Bronchial epithelial cell (primary cell): ENCODE measurements around the gene ABCE1. TPM values are rescaled to one million over a fixed set of nuclear protein-coding genes. Genes with fewer than 3 reads are reported as not detected.

Experiments
- DNase-seq: peaks from one replicate; pipeline ENCODE4 v3.0.0-alpha.2; 2010; ENCODE audit warnings: low read depth
- FAIRE-seq: peaks from 2 replicates; lab custom pipeline; 2011; peaks lifted over from hg19 to GRCh38; lab: Jason Lieb, UNC
- H3K27me3 ChIP-seq: 2 replicates; pipeline ENCODE4 v1.5.1; 2011; ENCODE audit warnings: low read length; ENCODE audit not compliant: control insufficient read depth, insufficient read depth
- H3K36me3 ChIP-seq: 2 replicates; pipeline ENCODE4 v1.5.1; 2011; ENCODE audit warnings: low read length; ENCODE audit not compliant: control insufficient read depth, insufficient read depth
- H3K4me3 ChIP-seq: 2 replicates; pipeline ENCODE4 v1.5.1; 2011; ENCODE audit warnings: mild to moderate bottlenecking, low read depth, low read length, control low read depth
- total RNA-seq: library from RNA; depleted of rRNA; stranded (reverse); fragments of >200 nt; gene quantifications from 2 replicates; pipeline ENCODE4 v1.2.1, GENCODE V29; 2014
- TF ChIP-seq, protein P1 (sequence below): IDR thresholded peaks from 2 replicates; pipeline ENCODE4 v1.5.1; 2011; ENCODE audit warnings: mild to moderate bottlenecking, moderate library complexity, low read length, control low read depth, inconsistent platforms; ENCODE audit not compliant: insufficient read depth, severe bottlenecking

The ABCE1 gene
- total RNA-seq, 1 donor from 2014 or later = 186 TPM

DNA sequence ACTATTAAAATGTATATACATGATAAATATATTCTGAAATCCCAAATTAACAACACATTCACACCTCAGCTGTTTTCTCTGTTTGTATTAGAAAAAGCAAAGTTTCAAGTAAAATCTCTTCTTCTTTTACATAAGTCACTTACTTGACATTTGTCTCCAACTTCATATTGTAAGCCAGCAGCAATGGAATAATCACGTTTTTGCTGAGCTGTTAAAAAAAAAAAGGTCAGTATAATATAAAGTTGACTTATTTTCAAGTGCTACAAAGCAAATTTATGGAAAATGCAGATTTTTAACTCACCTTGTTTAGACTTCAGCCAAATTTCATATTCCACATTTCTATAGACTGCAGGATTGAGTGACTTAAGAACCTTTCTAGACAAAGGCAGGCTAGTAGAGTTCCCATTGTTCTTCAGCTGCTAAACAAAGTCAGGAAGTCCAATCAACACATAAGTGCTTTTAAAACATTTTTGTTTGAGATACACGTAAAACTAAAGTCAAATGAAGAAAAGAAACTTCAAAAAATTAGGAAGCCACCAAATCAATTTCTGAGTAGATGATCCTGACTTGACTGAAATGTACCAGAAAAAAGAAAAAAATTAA, 57.3 kb downstream of the ABCE1 start:
- peaks cover 4% of the 10 kb centered on the region for H3K36me3 ChIP-seq
- FAIRE-seq = no peak

DNA sequence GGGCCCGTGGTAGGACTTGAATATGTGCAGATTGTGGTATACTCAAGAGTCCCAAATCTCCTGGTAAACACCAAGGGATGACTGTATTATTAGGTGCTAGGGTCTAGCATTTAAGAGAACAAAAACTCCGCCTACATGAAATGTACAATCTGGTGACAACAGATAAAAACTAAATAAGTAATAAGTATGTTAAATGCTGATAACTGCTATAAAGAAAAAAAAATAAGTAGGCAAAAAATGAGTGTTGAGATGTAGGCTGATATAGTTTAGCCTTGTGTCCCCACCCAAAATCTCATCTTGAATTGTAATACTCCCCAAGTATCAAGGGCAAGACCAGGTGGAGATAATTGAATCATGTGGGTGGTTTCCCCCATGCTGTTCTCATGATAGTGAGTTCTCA, 58.9 kb downstream of the ABCE1 start:
- no peak overlapping the region for H3K4me3 ChIP-seq
- DNase-seq (no peak), FAIRE-seq (no peak)
- peaks cover 9% of the 10 kb centered on the region for H3K36me3 ChIP-seq
- TF ChIP-seq, protein P1, sequence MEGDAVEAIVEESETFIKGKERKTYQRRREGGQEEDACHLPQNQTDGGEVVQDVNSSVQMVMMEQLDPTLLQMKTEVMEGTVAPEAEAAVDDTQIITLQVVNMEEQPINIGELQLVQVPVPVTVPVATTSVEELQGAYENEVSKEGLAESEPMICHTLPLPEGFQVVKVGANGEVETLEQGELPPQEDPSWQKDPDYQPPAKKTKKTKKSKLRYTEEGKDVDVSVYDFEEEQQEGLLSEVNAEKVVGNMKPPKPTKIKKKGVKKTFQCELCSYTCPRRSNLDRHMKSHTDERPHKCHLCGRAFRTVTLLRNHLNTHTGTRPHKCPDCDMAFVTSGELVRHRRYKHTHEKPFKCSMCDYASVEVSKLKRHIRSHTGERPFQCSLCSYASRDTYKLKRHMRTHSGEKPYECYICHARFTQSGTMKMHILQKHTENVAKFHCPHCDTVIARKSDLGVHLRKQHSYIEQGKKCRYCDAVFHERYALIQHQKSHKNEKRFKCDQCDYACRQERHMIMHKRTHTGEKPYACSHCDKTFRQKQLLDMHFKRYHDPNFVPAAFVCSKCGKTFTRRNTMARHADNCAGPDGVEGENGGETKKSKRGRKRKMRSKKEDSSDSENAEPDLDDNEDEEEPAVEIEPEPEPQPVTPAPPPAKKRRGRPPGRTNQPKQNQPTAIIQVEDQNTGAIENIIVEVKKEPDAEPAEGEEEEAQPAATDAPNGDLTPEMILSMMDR = no peak
- H3K27me3 ChIP-seq = no peaks in the 10 kb centered on the region

More for the DNA sequence above, 57.3 kb downstream of the ABCE1 start:
- no peaks in the 10 kb centered on the region for H3K27me3 ChIP-seq
- TF ChIP-seq, protein P1 = no peak
- no peak overlapping the region for H3K4me3 ChIP-seq
- no peak for DNase-seq

DNA sequence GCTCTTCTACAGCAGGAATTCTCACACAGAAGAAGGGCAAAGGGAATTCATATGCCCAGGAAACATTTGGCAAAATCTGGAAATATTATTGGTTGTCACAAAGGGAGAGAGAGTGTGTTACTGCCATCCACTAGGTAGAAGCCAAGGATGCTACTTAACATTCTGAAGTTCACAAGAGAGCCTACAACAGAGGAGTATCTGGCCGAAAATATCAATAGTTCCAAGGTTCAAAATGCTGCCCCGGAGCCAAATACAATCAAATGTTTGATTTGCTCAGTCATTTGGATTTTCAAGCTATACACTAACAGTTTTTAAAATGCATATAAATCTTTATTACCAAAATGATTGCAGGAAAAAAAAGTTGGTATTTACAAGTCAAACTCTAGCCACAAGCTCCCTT, 63.4 kb downstream of the ABCE1 start:
- Histone ChIP-seq H3K36me3 (peaks cover 7% of the 10 kb centered on the region), H3K4me3 (no peak overlapping the region), H3K27me3 (no peaks in the 10 kb centered on the region)
- DNase-seq = no peak
- TF ChIP-seq, protein P1 = no peak
- FAIRE-seq = no peak

DNA sequence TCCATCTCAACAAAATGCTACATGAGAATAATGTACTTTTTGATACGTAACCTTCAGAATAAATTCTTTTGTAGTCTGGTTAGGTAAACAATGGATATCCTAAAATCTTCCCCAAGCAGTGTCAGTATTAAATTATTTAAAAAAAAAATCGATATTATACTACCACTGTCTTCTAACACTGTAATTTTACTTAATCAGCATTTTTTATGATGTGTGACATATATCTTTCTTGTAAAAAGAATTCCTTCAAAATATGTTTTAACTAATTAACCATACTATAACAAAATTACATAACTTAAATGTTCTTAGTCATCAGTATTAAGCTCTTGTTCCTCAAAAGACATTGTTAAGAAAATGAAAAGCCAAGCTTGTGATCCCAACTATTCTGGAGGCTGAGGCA, 69.8 kb downstream of the ABCE1 start:
- DNase-seq (no peak), FAIRE-seq (no peak)
- peaks cover 8% of the 10 kb centered on the region for H3K36me3 ChIP-seq
- no peaks in the 10 kb centered on the region for H3K27me3 ChIP-seq
- TF ChIP-seq, protein P1 = no peak
- H3K4me3 ChIP-seq = no peak overlapping the region

DNA sequence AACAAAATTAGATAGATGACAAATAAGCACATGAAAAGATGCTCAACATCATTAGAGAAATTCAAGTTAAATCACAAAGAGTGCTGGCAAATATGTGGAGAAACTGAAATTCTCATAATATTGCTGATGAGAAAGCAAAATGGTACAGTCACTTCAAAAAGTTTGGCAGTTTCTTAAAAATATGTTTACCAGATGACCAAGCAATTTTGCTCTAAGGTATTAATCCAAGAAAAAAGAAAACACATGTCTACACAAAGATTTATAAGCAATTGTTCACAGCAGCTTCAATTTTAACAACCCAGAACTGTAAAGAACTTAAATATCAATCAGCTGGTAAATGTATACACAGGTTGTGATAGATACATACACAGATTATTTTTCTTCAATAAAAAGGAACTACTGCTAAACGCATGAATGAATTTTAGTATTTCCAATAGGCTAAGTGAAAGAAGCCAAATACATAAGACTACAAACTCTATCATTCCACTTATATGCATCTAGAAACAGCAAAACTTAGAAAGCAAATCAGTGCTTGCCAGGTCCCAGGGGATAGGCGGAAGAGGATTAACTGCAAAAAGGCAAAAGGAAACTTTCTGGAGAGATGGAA, 70.6 kb downstream of the ABCE1 start:
- Histone ChIP-seq H3K4me3 (no peak overlapping the region), H3K27me3 (no peaks in the 10 kb centered on the region), H3K36me3 (peaks cover 8% of the 10 kb centered on the region)
- FAIRE-seq = no peak
- TF ChIP-seq, protein P1 = no peak
- DNase-seq = no peak
